C4-2B (cell line): ENCODE data around the gene KIAA0753.

ENCODE experiments used
- CTCF ChIP-seq: fragments of 450-650 bp; conservative IDR thresholded peaks from 2 replicates; pipeline ENCODE4 v1.5.1; 2017; ENCODE audit warnings: mild to moderate bottlenecking
- ZFX ChIP-seq: fragments of 450-650 bp; IDR thresholded peaks from 2 replicates; pipeline ENCODE4 v1.6.1; 2017

GRCh38 chr17:6561446-6561845 is 79.1 kb downstream of the KIAA0753 start:
- TF ChIP-seq CTCF (no peak), ZFX (no peak)
